ENCODE data around the gene TNPO2.
A peak's percentile ranks its signal among the peaks of the same experiment; 100 is the strongest.

TNPO2 gene

GRCh38 chr19:12695997-12696365 lies 27.8 kb downstream of the TNPO2 start:
- peaks cover 9% of the 10 kb centered on the region; the same call in 1 of the 2 replicates for H3K79me2 ChIP-seq (ENCODE audit: insufficient read depth, low read length)

GRCh38 chr19:12695514-12695913 lies 28.2 kb downstream of the TNPO2 start:
- peaks cover 44% of the 10 kb centered on the region for H3K4me1 ChIP-seq (ENCODE audit: insufficient read depth, low read length)
- no peak for ATAC-seq (ENCODE audit: insufficient read depth, low read depth)
- no peaks in the 10 kb centered on the region; the same call in 1 of the 2 replicates for H4K20me1 ChIP-seq (ENCODE audit: insufficient read depth, low read length)
- no peaks in the 10 kb centered on the region for H3K9me3 ChIP-seq (ENCODE audit: insufficient read depth, low read length, severe bottlenecking)
- no peaks in the 10 kb centered on the region for H3K27me3 ChIP-seq (ENCODE audit: insufficient read depth, low read length, poor library complexity)
- H3K9ac ChIP-seq (ENCODE audit: low read depth, low read length) = peak overlapping the region; percentile 80
- H3K4me2 ChIP-seq (ENCODE audit: insufficient read depth, low read length) = peak overlapping the region; percentile 90
- DNase-seq = no peak
- H3K79me2 ChIP-seq (ENCODE audit: insufficient read depth, low read length) = peaks cover 9% of the 10 kb centered on the region; the same call in 1 of the 2 replicates
- H2AFZ ChIP-seq (ENCODE audit: low read depth, low read length) = 0 out of 2 replicates have a peak overlapping the region, but pooled peaks have one; percentile 1
- peaks cover 21% of the 10 kb centered on the region for H3K36me3 ChIP-seq (ENCODE audit: insufficient read depth, low read length)
- H3K4me3 ChIP-seq (ENCODE audit: low read depth in 1 of 2, low read length in 2 of 2) = peak overlapping the region; percentile 84 to 98; a peak in 3 of 4 replicates
- H3K27ac ChIP-seq (ENCODE audit: low read length) = no peak overlapping the region
- no peak for TF ChIP-seq EZH2 (IDR thresholded peaks at IDR 0.05; ENCODE audit: borderline replicate concordance, low read depth, low read length, severe bottlenecking)
- TF ChIP-seq, protein P1, sequence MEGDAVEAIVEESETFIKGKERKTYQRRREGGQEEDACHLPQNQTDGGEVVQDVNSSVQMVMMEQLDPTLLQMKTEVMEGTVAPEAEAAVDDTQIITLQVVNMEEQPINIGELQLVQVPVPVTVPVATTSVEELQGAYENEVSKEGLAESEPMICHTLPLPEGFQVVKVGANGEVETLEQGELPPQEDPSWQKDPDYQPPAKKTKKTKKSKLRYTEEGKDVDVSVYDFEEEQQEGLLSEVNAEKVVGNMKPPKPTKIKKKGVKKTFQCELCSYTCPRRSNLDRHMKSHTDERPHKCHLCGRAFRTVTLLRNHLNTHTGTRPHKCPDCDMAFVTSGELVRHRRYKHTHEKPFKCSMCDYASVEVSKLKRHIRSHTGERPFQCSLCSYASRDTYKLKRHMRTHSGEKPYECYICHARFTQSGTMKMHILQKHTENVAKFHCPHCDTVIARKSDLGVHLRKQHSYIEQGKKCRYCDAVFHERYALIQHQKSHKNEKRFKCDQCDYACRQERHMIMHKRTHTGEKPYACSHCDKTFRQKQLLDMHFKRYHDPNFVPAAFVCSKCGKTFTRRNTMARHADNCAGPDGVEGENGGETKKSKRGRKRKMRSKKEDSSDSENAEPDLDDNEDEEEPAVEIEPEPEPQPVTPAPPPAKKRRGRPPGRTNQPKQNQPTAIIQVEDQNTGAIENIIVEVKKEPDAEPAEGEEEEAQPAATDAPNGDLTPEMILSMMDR (IDR thresholded peaks at IDR 0.05; ENCODE audit: borderline replicate concordance, extremely low read depth, low read length, poor library complexity, severe bottlenecking) = no peak

More at GRCh38 chr19:12695997-12696365, 27.8 kb downstream of the TNPO2 start:
- Histone ChIP-seq H2AFZ (ENCODE audit: low read depth, low read length) (peak overlapping the region; percentile 90), H3K27me3 (ENCODE audit: insufficient read depth, low read length, poor library complexity) (no peaks in the 10 kb centered on the region), H3K4me2 (ENCODE audit: insufficient read depth, low read length) (peak overlapping the region; percentile 90), H3K36me3 (ENCODE audit: insufficient read depth, low read length) (peaks cover 26% of the 10 kb centered on the region), H3K27ac (ENCODE audit: low read length) (peak overlapping the region; percentile 86), H3K4me1 (ENCODE audit: insufficient read depth, low read length) (peaks cover 44% of the 10 kb centered on the region), H3K9me3 (ENCODE audit: insufficient read depth, low read length, severe bottlenecking) (no peaks in the 10 kb centered on the region), H4K20me1 (ENCODE audit: insufficient read depth, low read length) (0 out of 2 replicates have a peak, but pooled peaks cover under 1% of the 10 kb centered on the region), H3K4me3 (ENCODE audit: low read depth in 1 of 2, low read length in 2 of 2) (peak overlapping the region; percentile 84 to 98), H3K9ac (ENCODE audit: low read depth, low read length) (peak overlapping the region; percentile 80)
- TF ChIP-seq, protein P1 (IDR thresholded peaks at IDR 0.05; ENCODE audit: borderline replicate concordance, extremely low read depth, low read length, poor library complexity, severe bottlenecking) = no peak
- TF ChIP-seq EZH2 (IDR thresholded peaks at IDR 0.05; ENCODE audit: borderline replicate concordance, low read depth, low read length, severe bottlenecking) = no peak
- DNase-seq (peak; percentile 25), ATAC-seq (ENCODE audit: insufficient read depth, low read depth) (peak; percentile 20; the same call in 2 of the 3 replicates)

- H3K4me2 ChIP-seq (ENCODE audit: insufficient read depth, low read length) = peak overlapping the region; percentile 90
- H3K27ac ChIP-seq (ENCODE audit: low read length) = no peak overlapping the region
- peaks cover 44% of the 10 kb centered on the region for H3K4me1 ChIP-seq (ENCODE audit: insufficient read depth, low read length)
- no peaks in the 10 kb centered on the region for H3K9me3 ChIP-seq (ENCODE audit: insufficient read depth, low read length, severe bottlenecking)
- peak overlapping the region in 1 of 2 experiments; percentile 98; a peak in 2 of 4 replicates for H3K4me3 ChIP-seq (ENCODE audit: low read depth in 1 of 2, low read length in 2 of 2)
- no peak overlapping the region for H2AFZ ChIP-seq (ENCODE audit: low read depth, low read length)
- TF ChIP-seq EZH2 (IDR thresholded peaks at IDR 0.05; ENCODE audit: borderline replicate concordance, low read depth, low read length, severe bottlenecking) = no peak
- TF ChIP-seq, protein P1 (IDR thresholded peaks at IDR 0.05; ENCODE audit: borderline replicate concordance, extremely low read depth, low read length, poor library complexity, severe bottlenecking) = no peak
- DNase-seq = no peak
- no peaks in the 10 kb centered on the region; the same call in 1 of the 2 replicates for H4K20me1 ChIP-seq (ENCODE audit: insufficient read depth, low read length)
- peaks cover 17% of the 10 kb centered on the region for H3K36me3 ChIP-seq (ENCODE audit: insufficient read depth, low read length)
- H3K9ac ChIP-seq (ENCODE audit: low read depth, low read length) = peak overlapping the region; percentile 80; the same call in 1 of the 2 replicates
- H3K79me2 ChIP-seq (ENCODE audit: insufficient read depth, low read length) = peaks cover 9% of the 10 kb centered on the region; the same call in 1 of the 2 replicates
- no peak for ATAC-seq (ENCODE audit: insufficient read depth, low read depth)
- no peaks in the 10 kb centered on the region for H3K27me3 ChIP-seq (ENCODE audit: insufficient read depth, low read length, poor library complexity)
Observed at GRCh38 chr19:12695096-12695495, 28.6 kb downstream of the TNPO2 start.

Measured in DND-41 (cell line).